Measurements from ENCODE around the gene NDST3.

- TF ChIP-seq POLR2AphosphoS5 (IDR thresholded peaks at IDR 0.05; ENCODE audit: low read depth, low read length) (no peak), EP300 (IDR thresholded peaks at IDR 0.05; ENCODE audit: borderline replicate concordance in 1 of 2, low read depth in 1 of 2, low read length in 1 of 2) (no peak), MXI1 (IDR thresholded peaks at IDR 0.05; ENCODE audit: low read depth, low read length) (no peak), JUND (IDR thresholded peaks at IDR 0.05) (no peak), TAF1 (IDR thresholded peaks at IDR 0.05; ENCODE audit: borderline replicate concordance, low read depth, low read length) (no peak)
- TF ChIP-seq, protein P1, sequence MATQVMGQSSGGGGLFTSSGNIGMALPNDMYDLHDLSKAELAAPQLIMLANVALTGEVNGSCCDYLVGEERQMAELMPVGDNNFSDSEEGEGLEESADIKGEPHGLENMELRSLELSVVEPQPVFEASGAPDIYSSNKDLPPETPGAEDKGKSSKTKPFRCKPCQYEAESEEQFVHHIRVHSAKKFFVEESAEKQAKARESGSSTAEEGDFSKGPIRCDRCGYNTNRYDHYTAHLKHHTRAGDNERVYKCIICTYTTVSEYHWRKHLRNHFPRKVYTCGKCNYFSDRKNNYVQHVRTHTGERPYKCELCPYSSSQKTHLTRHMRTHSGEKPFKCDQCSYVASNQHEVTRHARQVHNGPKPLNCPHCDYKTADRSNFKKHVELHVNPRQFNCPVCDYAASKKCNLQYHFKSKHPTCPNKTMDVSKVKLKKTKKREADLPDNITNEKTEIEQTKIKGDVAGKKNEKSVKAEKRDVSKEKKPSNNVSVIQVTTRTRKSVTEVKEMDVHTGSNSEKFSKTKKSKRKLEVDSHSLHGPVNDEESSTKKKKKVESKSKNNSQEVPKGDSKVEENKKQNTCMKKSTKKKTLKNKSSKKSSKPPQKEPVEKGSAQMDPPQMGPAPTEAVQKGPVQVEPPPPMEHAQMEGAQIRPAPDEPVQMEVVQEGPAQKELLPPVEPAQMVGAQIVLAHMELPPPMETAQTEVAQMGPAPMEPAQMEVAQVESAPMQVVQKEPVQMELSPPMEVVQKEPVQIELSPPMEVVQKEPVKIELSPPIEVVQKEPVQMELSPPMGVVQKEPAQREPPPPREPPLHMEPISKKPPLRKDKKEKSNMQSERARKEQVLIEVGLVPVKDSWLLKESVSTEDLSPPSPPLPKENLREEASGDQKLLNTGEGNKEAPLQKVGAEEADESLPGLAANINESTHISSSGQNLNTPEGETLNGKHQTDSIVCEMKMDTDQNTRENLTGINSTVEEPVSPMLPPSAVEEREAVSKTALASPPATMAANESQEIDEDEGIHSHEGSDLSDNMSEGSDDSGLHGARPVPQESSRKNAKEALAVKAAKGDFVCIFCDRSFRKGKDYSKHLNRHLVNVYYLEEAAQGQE (IDR thresholded peaks at IDR 0.05; ENCODE audit: low read depth, low read length): no peak
- TF ChIP-seq, protein P2, sequence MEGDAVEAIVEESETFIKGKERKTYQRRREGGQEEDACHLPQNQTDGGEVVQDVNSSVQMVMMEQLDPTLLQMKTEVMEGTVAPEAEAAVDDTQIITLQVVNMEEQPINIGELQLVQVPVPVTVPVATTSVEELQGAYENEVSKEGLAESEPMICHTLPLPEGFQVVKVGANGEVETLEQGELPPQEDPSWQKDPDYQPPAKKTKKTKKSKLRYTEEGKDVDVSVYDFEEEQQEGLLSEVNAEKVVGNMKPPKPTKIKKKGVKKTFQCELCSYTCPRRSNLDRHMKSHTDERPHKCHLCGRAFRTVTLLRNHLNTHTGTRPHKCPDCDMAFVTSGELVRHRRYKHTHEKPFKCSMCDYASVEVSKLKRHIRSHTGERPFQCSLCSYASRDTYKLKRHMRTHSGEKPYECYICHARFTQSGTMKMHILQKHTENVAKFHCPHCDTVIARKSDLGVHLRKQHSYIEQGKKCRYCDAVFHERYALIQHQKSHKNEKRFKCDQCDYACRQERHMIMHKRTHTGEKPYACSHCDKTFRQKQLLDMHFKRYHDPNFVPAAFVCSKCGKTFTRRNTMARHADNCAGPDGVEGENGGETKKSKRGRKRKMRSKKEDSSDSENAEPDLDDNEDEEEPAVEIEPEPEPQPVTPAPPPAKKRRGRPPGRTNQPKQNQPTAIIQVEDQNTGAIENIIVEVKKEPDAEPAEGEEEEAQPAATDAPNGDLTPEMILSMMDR (IDR thresholded peaks at IDR 0.05): no peak
These were observed 86.0 kb downstream of the NDST3 start for GRCh38 chr4:118120120-118120760.

Data from SK-N-SH (cell line).